GM19395 (cell line): ENCODE data around the gene RNF10.
"Not testable (repeated sequence)": the region's sequence is repeated elsewhere in the genome, so short reads cannot be mapped to it uniquely, and the experiment has no call there.

ENCODE experiments used
- ATAC-seq: cut with Tn5 transposase; IDR thresholded peaks from one replicate; pipeline ENCODE4 v1.9.1; 2021; ENCODE audit warnings: mild to moderate bottlenecking, moderate library complexity; ENCODE audit not compliant: unreplicated experiment

Gene RNF10

DNA sequence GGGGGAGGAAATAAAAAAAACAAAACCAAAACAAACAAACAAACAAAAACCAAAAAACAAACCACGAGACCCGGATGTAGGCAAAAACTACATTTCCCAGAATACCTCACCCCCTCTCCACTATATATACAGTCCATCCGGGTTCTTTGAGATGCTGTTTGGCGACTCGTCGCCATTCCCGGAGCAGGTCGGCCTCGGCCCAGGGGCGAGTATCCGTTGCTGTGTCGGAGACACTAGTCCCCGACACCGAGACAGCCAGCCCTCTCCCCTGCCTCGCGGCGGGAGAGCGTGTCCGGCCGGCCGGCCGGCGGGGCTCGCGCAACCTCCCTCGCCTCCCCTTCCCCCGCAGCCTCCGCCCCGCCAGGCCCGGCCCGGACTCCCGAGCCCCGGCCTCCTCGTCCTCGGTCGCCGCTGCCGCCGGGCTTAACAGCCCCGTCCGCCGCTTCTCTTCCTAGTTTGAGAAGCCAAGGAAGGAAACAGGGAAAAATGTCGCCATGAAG, at the start of gene RNF10:
Gene RNF10, plus strand, starts transcription at position 154 of the 500 bp plus-strand sequence. CDS start 456 bp downstream, outside the sequence.
- peak; percentile 62 for ATAC-seq

DNA sequence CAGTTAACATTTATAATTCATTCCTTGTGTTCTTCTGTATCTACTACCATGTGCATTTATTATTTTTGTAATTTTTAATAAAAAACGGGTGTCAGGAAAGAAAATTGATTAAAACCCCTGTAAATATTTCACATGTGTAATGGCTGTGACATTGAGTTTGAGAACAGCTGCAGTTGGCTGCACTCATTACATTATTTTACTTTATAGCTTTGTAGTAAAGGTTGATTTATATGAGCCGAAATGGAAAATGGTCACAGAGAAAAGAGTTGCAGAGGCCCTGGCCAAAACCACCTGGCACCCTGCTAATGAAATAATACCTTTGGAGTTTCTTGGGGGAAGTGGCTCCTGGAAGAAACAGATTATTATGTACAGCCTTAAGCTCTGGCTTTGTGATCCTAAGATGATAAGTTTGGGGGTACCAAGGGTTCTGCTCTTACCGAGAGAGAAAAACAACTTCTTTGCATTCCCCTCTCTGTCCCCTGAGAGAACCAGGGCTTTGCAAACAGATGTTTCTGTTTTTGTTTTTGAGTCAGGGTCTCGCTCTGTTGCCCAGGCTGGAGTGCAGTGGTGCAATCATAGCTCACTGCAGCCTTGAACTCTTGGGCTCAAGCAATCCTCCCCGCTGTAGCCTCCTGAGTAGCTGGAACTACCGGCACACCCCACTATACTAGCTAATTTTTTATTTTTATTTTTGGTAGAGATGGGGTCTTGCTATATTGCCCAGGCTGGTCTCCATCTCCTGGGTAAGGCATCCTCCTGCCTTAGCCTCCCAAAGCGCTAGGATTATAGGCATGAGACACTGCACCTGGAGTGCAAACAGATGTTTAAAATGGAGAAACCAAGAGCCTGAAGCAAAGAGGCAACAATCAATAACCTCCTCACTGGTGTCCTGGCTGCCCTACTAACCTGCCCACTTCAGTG, 47.9 kb upstream of the RNF10 start:
- no peak for ATAC-seq

DNA sequence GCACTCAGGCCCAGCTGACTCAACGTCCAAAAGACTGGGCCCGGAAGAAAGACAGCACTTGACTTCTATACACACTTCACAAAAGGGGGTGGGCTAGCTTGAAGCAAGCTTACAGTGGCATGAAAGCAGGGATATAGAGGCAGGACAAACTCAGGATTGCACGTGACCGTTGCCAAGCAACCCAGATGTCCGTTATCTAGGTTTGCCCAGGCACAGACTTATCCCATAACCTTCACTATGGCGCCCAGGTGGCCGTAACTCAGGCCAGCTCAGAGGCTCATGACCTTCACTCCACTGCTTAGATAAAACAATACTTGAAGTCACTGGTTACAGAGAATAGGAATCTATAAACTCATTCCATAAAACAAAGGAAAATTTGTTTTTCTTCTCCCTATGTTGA, 46.6 kb upstream of the RNF10 start:
- not testable (repeated sequence) for ATAC-seq

DNA sequence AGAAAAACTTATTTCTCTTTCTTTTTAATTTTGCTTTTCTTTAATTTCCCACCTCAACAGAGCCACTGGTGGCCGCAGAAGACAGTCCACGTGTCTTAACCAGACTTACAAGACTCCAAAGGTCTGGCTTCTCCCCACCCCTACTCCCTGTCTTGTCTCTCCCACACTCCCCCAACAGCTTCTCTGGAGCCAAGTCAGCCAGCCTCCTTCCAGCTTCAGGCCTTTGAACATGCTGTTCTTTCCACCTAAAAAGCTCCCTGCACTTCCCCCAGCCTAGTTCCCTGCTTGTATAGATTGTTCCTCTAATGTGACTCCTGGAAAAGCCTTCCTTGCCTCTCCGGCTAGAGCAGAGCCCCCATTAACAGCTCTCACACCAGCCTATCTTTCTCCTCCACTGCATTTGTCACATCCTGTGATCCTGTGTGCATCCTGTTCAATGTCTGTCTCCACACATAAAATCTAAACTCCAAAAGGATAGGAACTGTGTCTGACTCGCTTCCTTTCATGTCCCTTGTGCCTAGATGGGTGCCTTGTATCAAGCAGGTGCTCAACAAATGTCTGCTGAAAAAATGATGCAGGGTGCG, 46.0 kb upstream of the RNF10 start:
- ATAC-seq, result no peak

DNA sequence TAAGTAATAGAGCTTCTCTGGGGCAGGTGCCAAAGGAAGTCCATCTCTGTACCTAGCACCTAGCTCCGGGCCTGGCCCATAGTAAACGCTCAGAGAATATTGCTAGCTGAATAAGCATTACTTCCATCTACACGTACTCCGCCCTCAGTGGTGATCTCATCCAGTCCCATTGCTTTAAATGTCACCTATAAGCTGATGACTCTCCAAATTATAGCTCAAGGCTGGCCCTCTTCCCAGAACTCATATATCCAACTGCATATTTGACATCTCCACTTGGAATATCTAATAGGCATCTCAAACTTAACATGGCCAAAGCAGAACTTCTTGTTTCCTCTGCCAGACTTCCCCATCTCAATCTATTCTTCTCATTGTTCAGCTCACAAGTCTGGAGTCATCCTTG, 45.1 kb upstream of the RNF10 start:
- ATAC-seq, result no peak

DNA sequence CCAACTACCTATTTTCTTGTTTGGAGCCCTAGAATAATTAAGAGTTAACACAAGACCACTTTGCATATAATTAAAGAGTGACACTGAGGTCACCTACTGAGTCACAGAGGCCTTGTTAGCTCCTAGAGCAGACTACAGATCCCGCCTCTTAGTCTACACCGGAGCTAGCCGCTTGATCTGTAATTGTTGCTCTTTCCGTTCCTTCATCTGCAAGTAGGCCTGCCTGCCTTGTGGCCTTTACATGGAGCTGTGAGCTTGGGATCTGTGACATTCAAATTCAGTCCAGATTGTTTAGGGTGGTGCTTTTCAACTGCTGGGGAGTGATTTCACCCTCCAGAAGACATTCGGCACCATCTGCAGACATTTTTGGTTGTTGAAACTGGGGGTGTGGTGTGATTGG, 43.8 kb upstream of the RNF10 start:
- no peak for ATAC-seq

DNA sequence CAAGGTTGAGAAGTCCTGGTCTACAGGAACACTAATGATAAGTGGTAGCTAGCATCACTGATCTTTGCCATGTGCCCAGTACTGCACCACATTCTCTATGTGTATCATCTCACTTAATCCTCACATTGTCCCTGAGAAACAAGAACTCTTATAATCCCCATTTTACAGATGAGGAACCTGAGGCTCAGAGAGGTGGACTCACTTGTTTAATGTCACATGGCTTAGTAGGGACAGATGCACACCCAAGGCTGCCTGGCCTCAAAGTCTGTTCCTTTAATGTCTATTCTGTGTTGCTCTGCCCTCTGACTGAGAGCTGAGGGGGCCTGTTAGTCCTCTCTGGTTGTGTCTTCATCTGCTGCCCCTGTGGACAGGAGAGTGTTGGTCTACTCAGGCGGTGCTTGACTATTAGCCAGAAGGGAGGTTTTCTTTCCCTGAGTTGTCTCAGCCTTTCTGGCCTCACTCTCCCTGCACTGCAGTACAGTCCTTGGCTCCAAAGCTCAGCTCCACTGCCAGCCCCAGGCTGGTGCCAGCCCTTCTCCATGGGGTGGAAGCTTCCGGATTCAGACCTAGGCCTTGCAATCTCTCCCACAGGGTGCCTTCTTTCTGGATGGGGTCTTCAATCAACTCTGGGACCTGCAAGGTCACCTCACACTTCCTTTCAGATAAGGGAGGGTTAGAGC, 43.2 kb upstream of the RNF10 start:
- no peak for ATAC-seq

DNA sequence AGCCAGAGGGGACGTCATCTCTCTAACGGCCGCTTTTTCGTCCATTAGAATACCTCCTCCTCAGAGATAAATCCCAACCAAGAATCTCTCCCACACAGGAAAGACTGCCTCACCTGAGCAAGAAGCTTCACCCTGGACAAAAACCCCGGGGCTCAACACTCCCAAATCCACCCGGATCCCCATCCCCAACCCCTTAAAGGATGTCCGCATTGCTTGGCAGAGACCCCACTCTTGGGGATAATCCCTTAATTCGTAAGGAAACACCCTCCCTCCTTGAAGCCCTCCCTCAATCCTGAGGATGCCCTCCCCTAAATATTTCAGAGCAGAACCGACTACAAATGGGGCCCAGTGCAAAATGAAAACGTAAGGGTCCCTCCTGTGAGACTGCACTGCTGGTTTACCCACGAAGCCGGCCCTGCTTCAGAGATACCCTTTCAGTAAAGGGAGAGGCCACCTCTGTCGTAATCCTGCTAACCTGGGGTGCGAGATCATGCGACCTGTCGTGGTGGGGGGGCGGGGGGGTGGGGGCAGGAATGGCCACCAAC, 38.9 kb upstream of the RNF10 start:
- no peak for ATAC-seq

DNA sequence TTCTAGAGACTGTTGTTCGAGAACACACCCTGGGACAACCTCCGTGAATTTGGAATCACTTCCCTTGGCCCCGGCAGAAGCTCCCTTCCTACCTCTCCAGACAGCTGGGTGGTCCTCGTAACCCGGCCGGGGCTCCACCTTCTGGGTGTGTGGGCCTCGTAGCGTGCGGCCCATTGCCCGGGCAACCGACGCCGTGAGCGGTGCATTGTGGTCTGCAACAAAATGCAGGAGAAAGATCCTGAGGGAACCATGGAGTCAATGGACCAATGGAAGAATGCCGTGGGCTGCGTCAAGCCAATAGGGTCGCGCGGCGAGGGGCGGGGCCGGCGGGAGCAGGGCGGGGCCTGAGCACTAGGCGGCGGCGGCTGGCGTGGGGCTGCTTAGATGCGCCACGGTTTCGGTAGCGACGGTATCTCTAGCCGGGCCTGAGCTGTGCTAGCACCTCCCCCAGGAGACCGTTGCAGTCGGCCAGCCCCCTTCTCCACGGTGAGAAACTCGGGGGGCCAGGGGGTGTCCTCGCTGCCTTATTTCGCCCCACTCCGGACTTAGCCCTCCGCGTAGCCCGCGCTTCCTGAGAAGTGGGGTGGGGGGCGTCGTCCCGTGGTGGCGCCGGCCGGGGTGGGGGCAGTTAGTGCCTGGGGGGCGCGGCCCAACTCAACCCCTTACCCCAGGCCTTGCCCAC, 38.3 kb upstream of the RNF10 start, which contains the start of gene DYNLL1:
Gene DYNLL1, plus strand, starts transcription at position 383 of the 682 bp plus-strand sequence. CDS start 309 bp downstream, outside the sequence.
- ATAC-seq, result peak; percentile 92

DNA sequence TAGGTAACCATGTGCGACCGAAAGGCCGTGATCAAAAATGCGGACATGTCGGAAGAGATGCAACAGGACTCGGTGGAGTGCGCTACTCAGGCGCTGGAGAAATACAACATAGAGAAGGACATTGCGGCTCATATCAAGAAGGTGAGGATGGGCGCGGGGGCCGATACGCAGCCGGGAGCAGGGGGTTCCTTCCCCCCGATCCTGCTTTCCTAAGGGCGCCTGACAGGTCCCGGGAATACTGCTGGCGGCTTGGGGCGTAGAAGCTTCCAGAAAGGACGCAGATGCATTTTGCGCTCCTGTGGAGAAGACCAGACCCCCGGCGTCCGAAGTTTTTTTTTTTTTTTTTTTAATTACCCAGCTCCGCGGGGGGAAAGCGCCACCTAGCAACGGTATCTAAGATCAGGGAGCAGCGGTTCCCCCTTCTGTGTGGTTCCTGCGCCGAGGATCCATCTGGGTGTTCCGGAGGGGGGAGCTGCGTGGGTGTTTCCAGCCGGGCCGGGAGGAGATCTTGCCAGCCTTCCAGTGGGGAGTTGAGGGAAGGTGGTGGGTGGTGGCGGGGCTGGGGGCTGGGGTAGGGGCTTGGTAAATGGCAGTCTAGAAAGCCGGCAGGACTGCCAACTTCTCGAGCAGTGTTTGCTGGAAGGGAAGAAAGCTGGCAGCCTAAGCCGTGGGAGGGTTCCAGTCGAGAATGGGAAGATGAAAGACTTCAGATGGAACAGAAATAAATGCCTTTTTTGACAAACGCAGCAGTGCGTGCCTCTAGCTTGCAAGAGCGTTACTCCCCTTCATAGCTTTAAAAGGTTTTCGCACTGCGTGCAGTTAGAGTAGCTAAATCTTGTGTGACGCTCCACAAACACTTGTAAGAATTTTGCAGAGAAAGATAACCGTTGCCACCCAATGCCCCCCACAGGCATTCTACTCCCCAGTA, 37.5 kb upstream of the RNF10 start:
- peak; percentile 19 for ATAC-seq

DNA sequence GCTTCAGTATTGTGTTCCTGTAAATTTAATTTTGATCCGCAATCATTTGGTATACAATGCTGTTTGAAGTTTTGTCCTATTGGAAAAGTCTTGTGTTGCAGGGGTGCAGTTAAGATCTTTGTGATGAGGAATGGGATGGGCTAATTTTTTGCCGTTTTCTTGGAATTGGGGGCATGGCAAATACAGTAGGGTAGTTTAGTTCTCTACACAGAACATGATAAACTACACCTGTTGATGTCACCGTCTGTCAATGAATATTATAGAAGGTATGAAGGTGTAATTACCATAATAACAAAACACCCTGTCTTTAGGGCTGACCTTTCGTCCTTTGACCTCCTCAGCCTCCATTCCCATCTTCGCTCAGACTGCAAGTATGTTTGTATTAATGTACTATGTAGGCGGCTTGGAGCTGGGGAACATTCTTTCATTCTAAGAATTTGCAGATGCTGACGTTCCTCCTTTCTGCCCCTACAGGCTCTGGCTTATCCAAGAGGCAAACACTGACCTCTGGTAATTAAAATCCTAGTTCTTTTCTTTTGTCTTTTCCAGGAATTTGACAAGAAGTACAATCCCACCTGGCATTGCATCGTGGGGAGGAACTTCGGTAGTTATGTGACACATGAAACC, 36.5 kb upstream of the RNF10 start:
- ATAC-seq, result no peak

DNA sequence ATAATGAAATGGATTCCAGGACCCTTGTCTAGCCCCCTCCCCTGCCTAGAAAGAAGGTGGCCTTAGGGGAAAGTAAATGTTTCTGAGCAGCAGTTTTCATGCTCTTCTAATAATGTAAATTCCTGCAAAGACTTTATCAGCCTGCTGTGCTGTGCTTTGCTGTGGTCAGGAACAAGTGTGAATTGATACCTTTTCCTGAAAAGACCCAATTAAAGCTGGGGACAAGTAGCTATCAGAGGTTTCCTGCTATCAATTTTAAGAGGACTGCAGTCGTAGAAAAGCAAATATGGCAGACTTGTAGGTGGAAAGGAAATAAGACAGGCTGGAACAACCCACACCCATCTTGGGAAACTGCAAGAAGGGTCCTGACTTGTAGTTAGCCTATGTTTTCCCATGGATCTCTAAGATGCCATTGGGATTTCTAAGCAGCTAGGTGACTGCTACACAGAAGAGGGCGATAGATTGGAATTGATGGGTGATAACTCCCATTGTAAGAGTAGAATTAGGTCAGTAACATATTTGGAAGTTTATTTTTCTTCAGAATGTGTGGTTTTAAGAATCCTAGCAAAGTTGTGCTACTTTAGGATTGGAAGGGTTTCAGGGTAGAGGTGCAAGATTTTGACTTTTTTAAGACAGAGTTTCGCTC, 35.2 kb upstream of the RNF10 start:
- no peak for ATAC-seq

DNA sequence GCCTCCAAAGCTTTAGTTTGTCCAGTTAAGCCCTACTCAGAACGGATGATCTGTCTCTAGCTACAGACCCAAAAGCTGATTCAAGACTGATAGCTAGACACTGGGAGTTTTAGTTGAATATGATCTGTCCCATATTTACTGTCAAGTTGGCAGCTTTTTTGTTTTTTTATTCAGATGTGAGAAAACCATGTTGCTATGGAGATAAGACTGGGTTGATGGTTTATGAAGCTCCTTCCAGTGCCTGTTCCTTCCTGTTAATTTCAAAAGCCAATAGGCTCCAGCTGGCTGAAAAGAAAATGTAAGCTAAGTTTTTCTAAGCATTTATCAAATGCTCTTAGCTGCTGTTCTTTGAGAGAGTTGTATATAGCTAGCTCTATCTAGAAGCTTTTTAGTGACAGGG, 33.6 kb upstream of the RNF10 start:
- no peak for ATAC-seq

DNA sequence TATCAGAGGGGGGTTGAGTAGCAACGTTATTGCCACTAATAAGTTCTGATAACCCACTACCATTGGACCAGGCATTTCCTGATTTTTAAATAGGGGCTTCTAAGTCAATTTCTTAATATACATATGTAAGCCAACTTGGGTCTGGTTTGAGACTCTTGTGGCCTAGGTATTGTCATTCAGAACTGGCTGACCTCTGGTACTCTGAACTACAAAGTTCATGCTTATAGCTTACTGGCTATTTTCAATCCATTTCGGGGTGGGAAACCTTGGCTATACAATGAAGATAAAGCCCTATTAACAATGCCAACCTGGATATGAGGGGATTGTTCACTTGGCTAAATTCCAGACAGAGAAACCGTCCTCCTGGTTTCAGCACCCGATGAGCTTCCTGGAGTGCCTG, 29.6 kb upstream of the RNF10 start:
- no peak for ATAC-seq

DNA sequence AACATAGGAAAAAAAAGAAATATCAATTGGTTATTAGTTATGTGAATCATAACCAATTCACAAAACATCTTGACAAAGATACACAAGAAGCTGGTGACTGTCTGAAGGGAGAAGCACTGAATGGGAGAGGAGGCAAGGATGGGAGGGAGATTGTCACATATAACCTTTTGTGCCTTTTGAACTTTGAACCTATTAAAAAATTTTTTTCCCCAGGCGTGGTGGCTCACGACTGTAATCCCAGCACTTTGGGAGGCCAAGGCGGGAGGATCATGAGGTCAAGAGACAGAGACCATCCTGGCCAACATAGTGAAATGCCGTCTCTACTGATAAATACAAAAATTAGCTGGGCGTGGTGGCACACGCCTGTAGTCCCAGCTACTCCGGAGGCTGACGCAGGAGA, 25.6 kb upstream of the RNF10 start:
- ATAC-seq, result no peak

DNA sequence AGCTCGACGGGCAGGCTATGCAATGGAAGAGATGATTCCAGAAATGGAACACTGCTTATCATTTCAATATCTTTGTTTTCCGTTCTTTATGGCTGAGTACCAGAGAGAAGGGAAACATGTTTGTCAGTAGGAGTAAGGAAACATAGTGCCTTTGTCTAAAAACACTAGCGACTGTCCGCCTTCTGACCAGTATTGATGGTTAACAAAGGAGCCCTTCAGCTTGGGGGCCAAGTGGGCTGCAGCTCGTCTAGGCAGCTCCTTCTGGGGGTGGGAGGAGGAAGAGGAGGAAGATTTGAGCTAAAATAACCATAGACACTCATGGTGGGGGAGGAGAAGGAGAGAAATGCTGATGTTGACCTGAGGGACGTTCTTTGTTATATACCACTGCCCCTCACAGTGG, 20.2 kb upstream of the RNF10 start:
- ATAC-seq, result no peak

DNA sequence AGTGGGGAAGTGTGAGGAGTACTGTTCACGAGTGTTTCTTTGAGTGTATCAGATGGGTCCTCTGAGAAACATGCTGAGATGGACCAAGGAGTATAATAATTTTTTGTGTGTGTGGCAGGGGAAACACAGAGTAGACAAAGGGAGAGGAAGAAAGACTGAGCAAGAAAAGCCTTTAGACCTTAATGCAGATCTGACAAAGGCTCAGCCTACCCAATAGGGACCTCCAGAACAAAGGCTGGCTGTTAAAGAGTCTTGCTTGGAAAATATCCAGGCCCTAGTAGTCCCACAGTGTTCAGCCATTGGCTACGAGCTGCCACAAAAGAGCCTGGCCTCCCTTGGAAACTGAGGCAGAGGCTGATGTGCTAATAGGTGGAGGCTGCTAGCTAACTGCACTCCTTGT, 18.7 kb upstream of the RNF10 start:
- ATAC-seq, result no peak

DNA sequence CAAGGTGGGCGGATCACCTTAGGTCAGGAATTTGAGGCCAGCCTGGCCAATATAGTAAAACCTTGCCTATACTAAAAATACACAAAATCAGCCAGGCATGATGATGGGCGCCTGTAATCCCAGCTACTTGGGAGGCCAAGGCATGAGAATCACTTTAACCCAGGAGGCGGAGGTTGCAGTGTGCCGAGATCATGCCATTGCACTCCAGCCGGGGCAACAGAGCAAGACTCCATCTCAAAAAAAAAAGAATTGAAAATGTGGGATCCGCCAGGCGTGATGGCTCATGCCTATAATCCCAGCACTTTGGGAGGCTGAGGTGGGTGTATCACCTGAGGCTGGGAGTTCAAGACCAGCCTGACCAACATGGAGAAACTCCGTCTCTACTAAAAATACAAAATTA, 14.8 kb upstream of the RNF10 start:
- ATAC-seq, result not testable (repeated sequence)

DNA sequence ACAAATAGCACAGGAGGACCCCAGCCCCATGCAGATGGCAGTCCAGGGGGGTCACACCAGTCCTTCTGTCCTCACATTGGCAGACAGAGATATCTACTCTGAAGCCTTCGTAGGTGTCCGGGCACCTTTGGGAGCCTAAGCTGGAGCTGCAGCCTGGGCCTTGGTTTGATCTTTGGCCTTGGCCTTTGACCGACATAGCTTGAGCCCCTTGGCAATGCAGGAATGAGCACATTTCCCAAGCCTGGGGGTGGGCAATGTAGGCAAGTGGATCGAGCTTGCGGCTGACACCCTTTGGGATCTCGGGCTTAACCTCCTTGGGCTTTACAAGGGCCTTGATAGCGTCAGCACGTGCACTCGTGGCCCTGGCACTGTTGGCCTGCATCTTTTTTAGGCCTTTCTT, 11.6 kb upstream of the RNF10 start:
- no peak for ATAC-seq
